Activated T-cell treated with anti-CD3 and anti-CD28 coated beads, Interleukin-2, amount 50 U/mL, for 4 hours (primary cell): ENCODE results near the gene PCDH15. TPM values are rescaled to one million over a fixed set of nuclear protein-coding genes. Genes with fewer than 3 reads are reported as not detected.

Source experiments
- ATAC-seq, 2 donors: fragments of 200-7000 bp; cut with Tn5 transposase; one replicate each; pipeline ENCODE4 v1.10.0; 2021
- DNase-seq: peaks from one replicate; pipeline ENCODE4 v3.0.0-alpha.2; 2020
- H3K27me3 Mint-ChIP-seq: one replicate; pipeline ENCODE4 v1.8.0; 2021; ENCODE audit warnings: low read depth, mixed read lengths
- H3K36me3 Mint-ChIP-seq: one replicate; pipeline ENCODE4 v1.8.0; 2022; ENCODE audit warnings: mixed read lengths; ENCODE audit not compliant: insufficient read depth
- H3K4me1 Mint-ChIP-seq: one replicate; pipeline ENCODE4 v1.8.0; 2021; ENCODE audit warnings: low read depth, mixed read lengths
- H3K4me3 Mint-ChIP-seq: one replicate; pipeline ENCODE4 v1.8.0; 2021; ENCODE audit warnings: mild to moderate bottlenecking, moderate library complexity, mixed read lengths
- H3K9me3 Mint-ChIP-seq: one replicate; pipeline ENCODE4 v1.8.0; 2021; ENCODE audit warnings: mixed read lengths
- total RNA-seq, 3 donors: library from RNA; stranded (reverse); gene quantifications; one replicate each; pipeline ENCODE4 v1.2.1, GENCODE V29; 2021

Gene PCDH15
- total RNA-seq, 3 donors from 2014 or later: not detected

GRCh38 chr10:54137396-54137795 is 663.6 kb downstream of the PCDH15 start:
- ATAC-seq (no peak), DNase-seq (no peak)
- Mint-ChIP-seq H3K4me1 (no peaks in the 10 kb centered on the region), H3K27me3 (no peaks in the 10 kb centered on the region), H3K9me3 (peaks cover 17% of the 10 kb centered on the region), H3K4me3 (no peak overlapping the region), H3K36me3 (no peaks in the 10 kb centered on the region)

GRCh38 chr10:54133203-54133602 is 667.8 kb downstream of the PCDH15 start:
- no peaks in the 10 kb centered on the region for H3K4me1 Mint-ChIP-seq
- no peaks in the 10 kb centered on the region for H3K27me3 Mint-ChIP-seq
- no peak for ATAC-seq

GRCh38 chr10:54131833-54132232 is 669.2 kb downstream of the PCDH15 start:
- Mint-ChIP-seq H3K27me3 (no peaks in the 10 kb centered on the region), H3K9me3 (peaks cover 6% of the 10 kb centered on the region), H3K36me3 (no peaks in the 10 kb centered on the region), H3K4me1 (no peaks in the 10 kb centered on the region), H3K4me3 (no peak overlapping the region)
- DNase-seq (no peak), ATAC-seq (no peak)

More at GRCh38 chr10:54133203-54133602, 667.8 kb downstream of the PCDH15 start:
- no peak for DNase-seq
- Mint-ChIP-seq H3K4me3 (no peak overlapping the region), H3K9me3 (peaks cover 9% of the 10 kb centered on the region), H3K36me3 (no peaks in the 10 kb centered on the region)

- peaks cover 6% of the 10 kb centered on the region for H3K9me3 Mint-ChIP-seq
- H3K36me3 Mint-ChIP-seq: no peaks in the 10 kb centered on the region
- no peak overlapping the region for H3K4me3 Mint-ChIP-seq
- H3K27me3 Mint-ChIP-seq: no peaks in the 10 kb centered on the region
- ATAC-seq: no peak
- no peaks in the 10 kb centered on the region for H3K4me1 Mint-ChIP-seq
- DNase-seq: no peak
Measured at GRCh38 chr10:54130394-54130793, 670.6 kb downstream of the PCDH15 start.

- no peaks in the 10 kb centered on the region for H3K27me3 Mint-ChIP-seq
- DNase-seq (no peak), ATAC-seq (no peak)
- H3K4me1 Mint-ChIP-seq: no peaks in the 10 kb centered on the region
- H3K36me3 Mint-ChIP-seq: no peaks in the 10 kb centered on the region
- H3K4me3 Mint-ChIP-seq: no peak overlapping the region
- H3K9me3 Mint-ChIP-seq: peaks cover 25% of the 10 kb centered on the region
Measured at GRCh38 chr10:54125098-54125747, 675.8 kb downstream of the PCDH15 start.

GRCh38 chr10:54124209-54124885 is 676.7 kb downstream of the PCDH15 start:
- H3K36me3 Mint-ChIP-seq: no peaks in the 10 kb centered on the region
- H3K4me1 Mint-ChIP-seq: no peaks in the 10 kb centered on the region
- H3K9me3 Mint-ChIP-seq: peaks cover 26% of the 10 kb centered on the region
- H3K27me3 Mint-ChIP-seq: no peaks in the 10 kb centered on the region
- ATAC-seq (no peak), DNase-seq (no peak)
- H3K4me3 Mint-ChIP-seq: no peak overlapping the region

- Mint-ChIP-seq H3K4me1 (no peaks in the 10 kb centered on the region), H3K4me3 (no peak overlapping the region), H3K36me3 (no peaks in the 10 kb centered on the region), H3K27me3 (no peaks in the 10 kb centered on the region), H3K9me3 (peaks cover 31% of the 10 kb centered on the region)
- DNase-seq: no peak
- no peak for ATAC-seq
Measured at GRCh38 chr10:54120806-54121205, 680.2 kb downstream of the PCDH15 start.

- Mint-ChIP-seq H3K36me3 (no peaks in the 10 kb centered on the region), H3K9me3 (peaks cover 9% of the 10 kb centered on the region), H3K4me1 (no peaks in the 10 kb centered on the region), H3K4me3 (no peak overlapping the region), H3K27me3 (no peaks in the 10 kb centered on the region)
- no peak for ATAC-seq
- DNase-seq: no peak
Measured at GRCh38 chr10:54108961-54109360, 692.1 kb downstream of the PCDH15 start.

GRCh38 chr10:54096892-54097291 is 704.1 kb downstream of the PCDH15 start:
- peaks cover 17% of the 10 kb centered on the region for H3K9me3 Mint-ChIP-seq
- no peaks in the 10 kb centered on the region for H3K36me3 Mint-ChIP-seq
- H3K4me3 Mint-ChIP-seq: no peak overlapping the region
- no peaks in the 10 kb centered on the region for H3K27me3 Mint-ChIP-seq
- no peaks in the 10 kb centered on the region for H3K4me1 Mint-ChIP-seq
- DNase-seq (no peak), ATAC-seq (no peak)

GRCh38 chr10:54094321-54094720 is 706.7 kb downstream of the PCDH15 start:
- no peaks in the 10 kb centered on the region for H3K36me3 Mint-ChIP-seq
- ATAC-seq (no peak), DNase-seq (no peak)
- no peaks in the 10 kb centered on the region for H3K4me1 Mint-ChIP-seq
- H3K27me3 Mint-ChIP-seq: no peaks in the 10 kb centered on the region
- H3K9me3 Mint-ChIP-seq: peaks cover 11% of the 10 kb centered on the region
- no peak overlapping the region for H3K4me3 Mint-ChIP-seq

GRCh38 chr10:54091237-54091636 is 709.8 kb downstream of the PCDH15 start:
- DNase-seq: no peak
- no peak for ATAC-seq
- H3K4me1 Mint-ChIP-seq: no peaks in the 10 kb centered on the region
- no peaks in the 10 kb centered on the region for H3K36me3 Mint-ChIP-seq
- peaks cover 13% of the 10 kb centered on the region for H3K9me3 Mint-ChIP-seq
- H3K27me3 Mint-ChIP-seq: no peaks in the 10 kb centered on the region
- no peak overlapping the region for H3K4me3 Mint-ChIP-seq

- Mint-ChIP-seq H3K4me3 (no peak overlapping the region), H3K27me3 (no peaks in the 10 kb centered on the region), H3K36me3 (no peaks in the 10 kb centered on the region), H3K9me3 (peaks cover 16% of the 10 kb centered on the region), H3K4me1 (no peaks in the 10 kb centered on the region)
- no peak for ATAC-seq
- DNase-seq: no peak
Measured at GRCh38 chr10:54081950-54082349, 719.1 kb downstream of the PCDH15 start.

- no peak for DNase-seq
- Mint-ChIP-seq H3K4me3 (no peak overlapping the region), H3K4me1 (no peaks in the 10 kb centered on the region), H3K36me3 (no peaks in the 10 kb centered on the region), H3K9me3 (no peaks in the 10 kb centered on the region), H3K27me3 (no peaks in the 10 kb centered on the region)
- ATAC-seq: no peak
Measured at GRCh38 chr10:54067361-54067760, 733.7 kb downstream of the PCDH15 start.

GRCh38 chr10:54066646-54067045 is 734.4 kb downstream of the PCDH15 start:
- Mint-ChIP-seq H3K27me3 (no peaks in the 10 kb centered on the region), H3K4me1 (no peaks in the 10 kb centered on the region), H3K36me3 (no peaks in the 10 kb centered on the region), H3K4me3 (no peak overlapping the region), H3K9me3 (no peaks in the 10 kb centered on the region)
- ATAC-seq (no peak), DNase-seq (no peak)

- H3K4me1 Mint-ChIP-seq: no peaks in the 10 kb centered on the region
- no peaks in the 10 kb centered on the region for H3K9me3 Mint-ChIP-seq
- ATAC-seq (no peak), DNase-seq (no peak)
- H3K4me3 Mint-ChIP-seq: no peak overlapping the region
- no peaks in the 10 kb centered on the region for H3K27me3 Mint-ChIP-seq
- H3K36me3 Mint-ChIP-seq: no peaks in the 10 kb centered on the region
Measured at GRCh38 chr10:54065106-54065505, 735.9 kb downstream of the PCDH15 start.
